Omental fat pad (tissue), 4 donors: ENCODE data around the gene AKAP8L. TPM values are rescaled to one million over a fixed set of nuclear protein-coding genes. Genes with fewer than 3 reads are reported as not detected.

Source experiments
- ATAC-seq: fragments of 150-250 bp; one replicate; pipeline ENCODE4 v1.9.1; 2016; ENCODE audit warnings: mild to moderate bottlenecking, moderate library complexity; ENCODE audit not compliant: low FRiP score
- DNase-seq: peaks from one replicate; pipeline ENCODE4 v3.0.0-alpha.2; 2019; ENCODE audit warnings: low spot score
- total RNA-seq, 4 donors: library from RNA; depleted of rRNA; stranded (reverse); fragments of >200 nt; gene quantifications; one replicate each; pipeline ENCODE4 v1.1.0, GENCODE V29; 2016
- TF ChIP-seq, protein P1 (sequence below), 3 donors: fragments of 450-650 bp; IDR thresholded peaks; one replicate each; pipeline ENCODE4 v1.5.1; 2016 to 2017; ENCODE audit warnings: antibody characterized with exemption in 3 of 3, mild to moderate bottlenecking in 3 of 3, moderate library complexity in 2 of 3

The AKAP8L gene, protein sequence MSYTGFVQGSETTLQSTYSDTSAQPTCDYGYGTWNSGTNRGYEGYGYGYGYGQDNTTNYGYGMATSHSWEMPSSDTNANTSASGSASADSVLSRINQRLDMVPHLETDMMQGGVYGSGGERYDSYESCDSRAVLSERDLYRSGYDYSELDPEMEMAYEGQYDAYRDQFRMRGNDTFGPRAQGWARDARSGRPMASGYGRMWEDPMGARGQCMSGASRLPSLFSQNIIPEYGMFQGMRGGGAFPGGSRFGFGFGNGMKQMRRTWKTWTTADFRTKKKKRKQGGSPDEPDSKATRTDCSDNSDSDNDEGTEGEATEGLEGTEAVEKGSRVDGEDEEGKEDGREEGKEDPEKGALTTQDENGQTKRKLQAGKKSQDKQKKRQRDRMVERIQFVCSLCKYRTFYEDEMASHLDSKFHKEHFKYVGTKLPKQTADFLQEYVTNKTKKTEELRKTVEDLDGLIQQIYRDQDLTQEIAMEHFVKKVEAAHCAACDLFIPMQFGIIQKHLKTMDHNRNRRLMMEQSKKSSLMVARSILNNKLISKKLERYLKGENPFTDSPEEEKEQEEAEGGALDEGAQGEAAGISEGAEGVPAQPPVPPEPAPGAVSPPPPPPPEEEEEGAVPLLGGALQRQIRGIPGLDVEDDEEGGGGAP
- total RNA-seq = 100 to 1,000 TPM in 1 of 4 donors, 10 to 100 TPM in 3; 52.2 to 141 (median 79.5) TPM

DNA sequence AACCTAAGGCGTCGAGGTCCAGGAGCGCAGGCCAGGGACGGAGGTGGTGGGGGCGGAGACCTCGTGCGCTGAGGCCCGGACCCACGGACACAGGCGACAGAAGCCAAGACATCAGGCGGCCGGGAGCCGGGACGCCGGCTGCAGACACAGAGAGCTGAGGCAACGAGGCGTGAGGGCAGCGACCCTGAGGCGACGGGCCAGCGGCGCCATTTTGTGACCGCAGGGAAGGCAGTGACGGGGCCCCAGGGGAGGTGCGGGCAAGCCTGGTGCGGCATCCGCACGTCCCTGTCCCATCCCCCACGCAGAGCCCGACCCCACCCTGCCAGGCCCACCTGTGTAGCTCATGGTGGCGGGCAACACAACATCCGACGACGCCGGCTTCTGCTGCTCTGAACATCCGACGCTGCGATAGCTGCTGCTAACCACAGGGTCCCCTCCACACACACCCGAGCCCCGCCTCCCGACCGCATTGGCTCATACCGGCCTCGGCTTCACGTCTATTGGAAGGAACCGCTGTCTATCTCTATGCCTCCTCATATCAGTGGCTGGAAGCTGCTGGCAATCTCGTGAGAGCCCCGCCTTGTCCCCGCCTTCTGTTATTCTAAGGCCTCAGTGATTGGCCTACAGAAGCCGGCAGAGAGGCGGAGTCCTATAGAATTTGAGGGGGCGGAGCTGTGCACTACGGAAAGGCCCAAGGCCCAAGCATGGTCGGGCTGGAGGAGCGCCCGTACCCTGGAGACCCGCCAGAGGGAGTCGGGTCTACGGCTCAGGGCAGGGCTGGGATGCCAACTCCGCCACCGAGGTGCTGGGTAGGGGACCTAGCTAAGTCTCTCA is at the start of gene AKAP8L:
AKAP8L (minus strand) TSS at position 410 of the 834 bp plus-strand sequence; CDS start at position 345, 65 bp downstream.
- ATAC-seq (peak; percentile 99), DNase-seq (peak; percentile 97)
- TF ChIP-seq, protein P1, sequence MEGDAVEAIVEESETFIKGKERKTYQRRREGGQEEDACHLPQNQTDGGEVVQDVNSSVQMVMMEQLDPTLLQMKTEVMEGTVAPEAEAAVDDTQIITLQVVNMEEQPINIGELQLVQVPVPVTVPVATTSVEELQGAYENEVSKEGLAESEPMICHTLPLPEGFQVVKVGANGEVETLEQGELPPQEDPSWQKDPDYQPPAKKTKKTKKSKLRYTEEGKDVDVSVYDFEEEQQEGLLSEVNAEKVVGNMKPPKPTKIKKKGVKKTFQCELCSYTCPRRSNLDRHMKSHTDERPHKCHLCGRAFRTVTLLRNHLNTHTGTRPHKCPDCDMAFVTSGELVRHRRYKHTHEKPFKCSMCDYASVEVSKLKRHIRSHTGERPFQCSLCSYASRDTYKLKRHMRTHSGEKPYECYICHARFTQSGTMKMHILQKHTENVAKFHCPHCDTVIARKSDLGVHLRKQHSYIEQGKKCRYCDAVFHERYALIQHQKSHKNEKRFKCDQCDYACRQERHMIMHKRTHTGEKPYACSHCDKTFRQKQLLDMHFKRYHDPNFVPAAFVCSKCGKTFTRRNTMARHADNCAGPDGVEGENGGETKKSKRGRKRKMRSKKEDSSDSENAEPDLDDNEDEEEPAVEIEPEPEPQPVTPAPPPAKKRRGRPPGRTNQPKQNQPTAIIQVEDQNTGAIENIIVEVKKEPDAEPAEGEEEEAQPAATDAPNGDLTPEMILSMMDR (IDR thresholded peaks at IDR 0.05) = peak in 1 of 3 donors; percentile 49

DNA sequence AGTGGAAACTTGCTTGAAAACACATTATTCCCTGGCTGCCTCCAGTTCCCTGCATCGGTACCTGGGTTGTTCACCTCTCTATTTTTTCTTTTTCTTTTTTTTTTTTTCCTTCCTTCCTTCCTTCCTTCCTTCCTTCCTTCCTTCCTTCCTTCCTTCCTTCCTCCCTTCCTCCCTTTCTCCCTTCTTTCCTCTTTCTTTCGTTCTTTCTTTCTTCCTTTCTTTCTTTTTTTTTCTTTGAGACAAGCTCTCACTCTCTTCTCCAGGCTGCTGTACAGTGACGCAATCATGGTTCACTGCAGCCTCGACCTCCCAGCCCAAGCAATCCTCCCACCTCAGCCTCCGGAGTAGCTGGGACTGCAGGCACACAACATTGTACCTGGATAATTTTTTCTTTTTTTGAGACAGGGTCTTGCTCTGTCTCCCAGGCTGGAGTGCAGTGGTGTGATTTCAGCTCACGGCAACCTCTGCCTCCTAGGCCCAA is 49.0 kb upstream of the AKAP8L start:
- TF ChIP-seq, protein P1 (IDR thresholded peaks at IDR 0.05) = no peak
- ATAC-seq (no peak), DNase-seq (no peak)

DNA sequence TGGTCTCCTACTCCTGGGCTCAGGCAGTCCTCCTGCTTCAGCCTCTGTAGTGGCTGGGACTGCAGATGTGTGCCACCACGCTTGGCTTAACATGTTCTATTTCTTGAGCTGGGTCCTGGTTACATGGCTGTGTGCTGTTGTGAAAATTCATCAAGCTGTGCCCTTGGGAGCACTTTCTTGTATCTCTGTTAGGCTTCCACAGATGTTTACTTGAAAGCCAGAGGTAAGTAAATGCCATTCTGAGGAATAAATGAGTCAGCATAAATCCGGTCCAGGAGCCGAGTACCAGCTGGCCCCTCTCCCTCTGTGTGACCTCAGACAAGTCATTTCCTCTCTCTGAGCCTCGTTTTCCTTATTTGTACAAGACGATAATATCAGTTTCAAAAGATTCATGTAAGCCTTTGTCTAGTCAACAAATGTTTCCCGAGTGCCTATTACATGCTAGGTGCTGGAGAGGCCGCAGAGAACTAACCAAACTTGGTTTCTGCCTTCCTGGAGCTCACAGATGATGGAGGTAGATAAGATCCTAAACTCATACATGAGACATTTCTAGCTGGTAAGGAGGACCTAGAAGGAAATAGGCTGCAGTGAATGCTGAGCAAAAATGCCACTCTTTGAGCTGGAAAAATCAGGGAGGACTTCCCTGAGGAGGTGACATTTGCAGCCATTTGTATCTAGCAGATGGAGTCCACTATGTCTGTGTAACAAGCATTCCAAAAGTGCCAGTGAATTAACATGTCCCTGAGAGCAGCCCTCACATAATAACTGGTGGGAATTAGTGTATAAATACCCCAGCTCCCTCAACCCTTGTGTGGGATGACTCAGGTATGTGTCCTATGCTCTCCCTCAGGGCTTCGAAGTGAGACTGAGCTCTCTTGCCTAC is 48.3 kb upstream of the AKAP8L start:
- TF ChIP-seq, protein P1 (IDR thresholded peaks at IDR 0.05) = no peak
- DNase-seq (no peak), ATAC-seq (no peak)

DNA sequence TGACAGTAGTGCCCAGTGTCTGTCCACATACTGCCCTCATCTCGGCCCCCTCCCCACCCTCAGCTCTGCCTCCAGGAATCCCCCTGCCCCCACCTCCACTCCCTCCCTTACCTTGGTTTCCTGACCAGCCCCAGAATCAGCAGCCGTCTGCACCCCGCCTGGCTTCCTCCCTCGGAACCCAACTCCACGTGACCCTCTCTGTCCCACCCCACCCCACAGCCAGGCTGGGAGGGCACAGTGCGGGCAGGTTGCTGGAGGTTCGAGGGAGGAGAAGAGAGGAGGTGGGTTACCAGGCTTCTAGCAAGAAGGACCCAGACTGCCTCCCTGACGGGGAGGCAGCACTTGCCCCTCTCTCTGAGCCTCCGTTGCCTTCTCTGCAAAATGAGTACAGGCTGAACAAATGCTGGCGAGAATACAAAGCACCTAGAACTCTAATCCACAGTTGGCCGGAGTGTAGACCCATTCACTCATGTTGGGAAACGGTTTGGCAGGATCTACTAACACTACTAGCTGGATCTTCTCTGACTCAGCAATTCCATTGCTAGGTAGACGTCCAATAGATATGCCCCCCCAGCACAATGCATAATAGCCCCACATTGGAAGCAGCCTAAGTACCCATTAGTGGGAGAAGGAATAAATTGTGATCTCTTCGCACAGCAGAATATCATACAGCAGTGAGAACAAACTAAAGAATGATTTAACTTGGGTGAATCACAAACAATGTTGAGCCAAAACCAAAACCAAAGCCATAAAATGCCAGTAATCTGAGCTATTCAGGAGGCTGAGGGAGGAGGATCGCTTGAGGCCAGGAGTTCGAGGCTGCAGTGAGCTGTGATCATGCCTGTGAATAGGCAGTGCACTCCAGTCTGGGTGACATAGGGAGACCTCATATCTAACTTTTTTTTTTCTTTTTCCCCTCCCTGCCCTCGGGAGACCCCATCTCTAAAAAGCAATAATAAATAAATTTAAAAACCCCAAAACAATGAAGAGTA is 45.9 kb upstream of the AKAP8L start, which contains the start of gene RASAL3:
RASAL3 (minus strand) TSS at position 151 of the 992 bp plus-strand sequence. CDS start 186 bp downstream, outside the sequence.
- TF ChIP-seq, protein P1 (IDR thresholded peaks at IDR 0.05) = no peak
- DNase-seq (no peak), ATAC-seq (no peak)

DNA sequence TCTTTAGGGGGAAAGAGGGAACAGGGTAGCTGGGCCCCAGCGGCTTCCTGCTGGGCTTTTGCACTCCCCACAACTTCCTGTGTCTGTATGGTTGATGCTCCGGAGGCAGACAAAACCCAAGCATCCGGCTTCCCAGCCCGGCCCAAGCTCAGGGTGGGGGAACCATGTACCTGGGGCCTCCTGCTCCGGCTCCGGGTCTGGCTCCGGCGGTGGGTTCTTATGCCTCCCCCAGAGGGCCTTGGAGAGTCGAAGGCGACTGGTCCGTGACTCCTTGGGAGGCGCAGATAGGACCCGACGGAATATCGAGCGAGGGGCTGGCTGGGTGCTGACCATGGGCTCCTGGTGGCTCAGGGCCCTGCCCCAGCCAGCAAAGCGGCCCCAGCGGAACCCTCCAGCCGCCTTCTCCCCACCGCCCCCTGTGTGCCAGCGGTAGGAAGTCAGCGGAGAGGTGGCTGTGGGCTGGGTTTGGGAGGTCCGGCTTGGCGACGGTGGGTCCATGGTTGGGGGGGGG is 45.1 kb upstream of the AKAP8L start:
- TF ChIP-seq, protein P1 (IDR thresholded peaks at IDR 0.05) = no peak
- no peak for DNase-seq
- no peak for ATAC-seq
